ENCODE results near the gene SORCS2.

Gene SORCS2

GRCh38 chr4:7418131-7418943, 226.0 kb downstream of the SORCS2 start:
- DNase-seq (ENCODE audit: low read depth, low spot score), result no peak
- H3K9ac ChIP-seq (ENCODE audit: insufficient read length, low read depth), result no peak overlapping the region
- TF ChIP-seq SUZ12 (IDR thresholded peaks at IDR 0.05; ENCODE audit: extremely low read depth, insufficient read depth, insufficient read length) (no peak), YY1 (IDR thresholded peaks at IDR 0.05; ENCODE audit: insufficient read depth, insufficient read length) (no peak), ZNF274 (IDR thresholded peaks at IDR 0.05; ENCODE audit: low read depth, low read length) (no peak)
- H3K36me3 ChIP-seq (ENCODE audit: insufficient read depth, insufficient read length, low read length), result no peaks in the 10 kb centered on the region
- H3K4me1 ChIP-seq (ENCODE audit: insufficient read depth, insufficient read length), result peaks cover 26% of the 10 kb centered on the region
- H3K27me3 ChIP-seq (ENCODE audit: insufficient read depth, insufficient read length), result no peaks in the 10 kb centered on the region
- H3K9me3 ChIP-seq (ENCODE audit: insufficient read depth, low read length), result peaks cover 9% of the 10 kb centered on the region
- no peak overlapping the region for H3K4me3 ChIP-seq (ENCODE audit: insufficient read length, low read depth)

- Histone ChIP-seq H3K9me3 (ENCODE audit: insufficient read depth, low read length) (peaks cover 9% of the 10 kb centered on the region), H3K9ac (ENCODE audit: insufficient read length, low read depth) (no peak overlapping the region), H3K4me3 (ENCODE audit: insufficient read length, low read depth) (no peak overlapping the region), H3K4me1 (ENCODE audit: insufficient read depth, insufficient read length) (peaks cover 29% of the 10 kb centered on the region), H3K27me3 (ENCODE audit: insufficient read depth, insufficient read length) (no peaks in the 10 kb centered on the region), H3K36me3 (ENCODE audit: insufficient read depth, insufficient read length, low read length) (no peaks in the 10 kb centered on the region)
- TF ChIP-seq YY1 (IDR thresholded peaks at IDR 0.05; ENCODE audit: insufficient read depth, insufficient read length) (no peak), SUZ12 (IDR thresholded peaks at IDR 0.05; ENCODE audit: extremely low read depth, insufficient read depth, insufficient read length) (no peak), ZNF274 (IDR thresholded peaks at IDR 0.05; ENCODE audit: low read depth, low read length) (no peak)
- DNase-seq (ENCODE audit: low read depth, low spot score), result no peak
Measured at GRCh38 chr4:7419961-7420660, 227.8 kb downstream of the SORCS2 start.

GRCh38 chr4:7420661-7421040, 228.3 kb downstream of the SORCS2 start:
- H3K9ac ChIP-seq (ENCODE audit: insufficient read length, low read depth), result no peak overlapping the region
- H3K27me3 ChIP-seq (ENCODE audit: insufficient read depth, insufficient read length), result no peaks in the 10 kb centered on the region
- no peaks in the 10 kb centered on the region for H3K36me3 ChIP-seq (ENCODE audit: insufficient read depth, insufficient read length, low read length)
- TF ChIP-seq YY1 (IDR thresholded peaks at IDR 0.05; ENCODE audit: insufficient read depth, insufficient read length), result no peak
- no peak for DNase-seq (ENCODE audit: low read depth, low spot score)
- H3K4me3 ChIP-seq (ENCODE audit: insufficient read length, low read depth), result no peak overlapping the region
- peaks cover 9% of the 10 kb centered on the region for H3K9me3 ChIP-seq (ENCODE audit: insufficient read depth, low read length)
- H3K4me1 ChIP-seq (ENCODE audit: insufficient read depth, insufficient read length), result peaks cover 30% of the 10 kb centered on the region

- no peaks in the 10 kb centered on the region for H3K27me3 ChIP-seq (ENCODE audit: insufficient read depth, insufficient read length)
- no peak overlapping the region for H3K4me3 ChIP-seq (ENCODE audit: insufficient read length, low read depth)
- no peak for DNase-seq (ENCODE audit: low read depth, low spot score)
- H3K9ac ChIP-seq (ENCODE audit: insufficient read length, low read depth), result no peak overlapping the region
- TF ChIP-seq SUZ12 (IDR thresholded peaks at IDR 0.05; ENCODE audit: extremely low read depth, insufficient read depth, insufficient read length) (no peak), YY1 (IDR thresholded peaks at IDR 0.05; ENCODE audit: insufficient read depth, insufficient read length) (no peak), ZNF274 (IDR thresholded peaks at IDR 0.05; ENCODE audit: low read depth, low read length) (no peak)
- peaks cover 23% of the 10 kb centered on the region for H3K4me1 ChIP-seq (ENCODE audit: insufficient read depth, insufficient read length)
- peaks cover 9% of the 10 kb centered on the region for H3K9me3 ChIP-seq (ENCODE audit: insufficient read depth, low read length)
- no peaks in the 10 kb centered on the region for H3K36me3 ChIP-seq (ENCODE audit: insufficient read depth, insufficient read length, low read length)
Measured at GRCh38 chr4:7421356-7422150, 229.2 kb downstream of the SORCS2 start.

- Histone ChIP-seq H3K27me3 (ENCODE audit: insufficient read depth, insufficient read length) (no peaks in the 10 kb centered on the region), H3K36me3 (ENCODE audit: insufficient read depth, insufficient read length, low read length) (no peaks in the 10 kb centered on the region), H3K9ac (ENCODE audit: insufficient read length, low read depth) (no peak overlapping the region), H3K4me1 (ENCODE audit: insufficient read depth, insufficient read length) (peaks cover 26% of the 10 kb centered on the region), H3K9me3 (ENCODE audit: insufficient read depth, low read length) (peaks cover 9% of the 10 kb centered on the region), H3K4me3 (ENCODE audit: insufficient read length, low read depth) (no peak overlapping the region)
- no peak for DNase-seq (ENCODE audit: low read depth, low spot score)
- TF ChIP-seq ZNF274 (IDR thresholded peaks at IDR 0.05; ENCODE audit: low read depth, low read length) (no peak), SUZ12 (IDR thresholded peaks at IDR 0.05; ENCODE audit: extremely low read depth, insufficient read depth, insufficient read length) (no peak), YY1 (IDR thresholded peaks at IDR 0.05; ENCODE audit: insufficient read depth, insufficient read length) (no peak)
Measured at GRCh38 chr4:7422151-7422897, 230.0 kb downstream of the SORCS2 start.

- Histone ChIP-seq H3K4me1 (ENCODE audit: insufficient read depth, insufficient read length) (peaks cover 30% of the 10 kb centered on the region), H3K36me3 (ENCODE audit: insufficient read depth, insufficient read length, low read length) (no peaks in the 10 kb centered on the region), H3K27me3 (ENCODE audit: insufficient read depth, insufficient read length) (no peaks in the 10 kb centered on the region), H3K9ac (ENCODE audit: insufficient read length, low read depth) (no peak overlapping the region), H3K9me3 (ENCODE audit: insufficient read depth, low read length) (peaks cover 9% of the 10 kb centered on the region), H3K4me3 (ENCODE audit: insufficient read length, low read depth) (no peak overlapping the region)
- no peak for DNase-seq (ENCODE audit: low read depth, low spot score)
- TF ChIP-seq SUZ12 (IDR thresholded peaks at IDR 0.05; ENCODE audit: extremely low read depth, insufficient read depth, insufficient read length) (no peak), YY1 (IDR thresholded peaks at IDR 0.05; ENCODE audit: insufficient read depth, insufficient read length) (no peak), ZNF274 (IDR thresholded peaks at IDR 0.05; ENCODE audit: low read depth, low read length) (no peak)
Measured at GRCh38 chr4:7422898-7423180, 230.5 kb downstream of the SORCS2 start.
